ENCODE results near the gene C22orf39. TPM values are rescaled to one million over a fixed set of nuclear protein-coding genes. Genes with fewer than 3 reads are reported as not detected.
"Not testable (repeated sequence)": the region's sequence is repeated elsewhere in the genome, so short reads cannot be mapped to it uniquely, and the experiment has no call there.

C22orf39 gene
- total and polyA plus RNA-seq, 10 of the 15 experiments (the other 5 are each of a cell fraction or from before 2014, with no cell fraction given) = 6.7 to 47.0 (median 26.5) TPM

DNA sequence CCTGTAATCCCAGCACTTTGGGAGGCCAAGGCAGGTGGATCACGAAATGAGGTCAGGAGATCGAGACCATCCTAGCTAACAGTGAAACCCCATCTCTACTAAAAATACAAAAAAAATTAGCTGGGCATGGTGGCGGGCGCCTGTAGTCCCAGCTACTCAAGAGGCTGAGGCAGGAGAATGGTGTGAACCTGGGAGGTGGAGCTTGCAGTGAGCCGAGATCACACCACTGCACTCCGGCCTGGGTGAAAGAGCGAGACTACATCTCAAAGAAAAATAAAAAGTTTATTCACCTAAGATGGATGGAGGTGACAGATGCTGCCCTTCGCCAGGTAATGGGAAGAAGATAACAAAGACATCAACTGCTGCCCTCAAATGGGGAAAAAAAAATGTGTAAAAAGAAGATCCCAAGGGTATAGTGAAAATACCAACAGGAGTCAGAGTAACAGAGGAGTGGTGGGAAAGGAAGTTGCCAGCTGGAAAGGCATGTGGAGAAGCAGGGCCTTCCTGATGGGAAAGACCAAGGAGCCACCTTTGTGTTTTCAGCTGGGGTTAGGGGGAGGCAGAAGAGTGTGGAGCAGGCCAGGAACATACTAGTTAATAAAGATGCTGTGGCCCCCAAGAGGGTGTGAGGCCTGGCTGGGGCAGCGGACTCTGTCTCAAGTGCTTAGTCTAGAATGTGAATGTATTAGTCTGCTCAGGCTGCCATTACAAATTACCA, 10.9 kb downstream of the C22orf39 start:
- H3K9ac ChIP-seq (ENCODE audit: control insufficient read depth, insufficient read depth, low read length); H3K4me3 ChIP-seq; FAIRE-seq; H3K36me3 ChIP-seq (ENCODE audit: control insufficient read depth in 2 of 2, insufficient read depth in 2 of 2, low read length in 1 of 2); CTCF ChIA-PET; ATAC-seq; H2AFZ ChIP-seq (ENCODE audit: control insufficient read depth, low read depth, low read length); H3K4me2 ChIP-seq (ENCODE audit: control insufficient read depth, insufficient read depth); POLR2A ChIA-PET; H3K9me3 ChIP-seq (replicated peaks; ENCODE audit: control insufficient read depth, insufficient read depth, low read length); H3K27ac ChIP-seq (ENCODE audit: control insufficient read depth, insufficient read depth); DNase-seq (ENCODE audit: low read depth, low spot score); RAD21 ChIA-PET (ENCODE audit: unreplicated experiment); H4K20me1 ChIP-seq (ENCODE audit: control insufficient read depth, insufficient read depth); intact Hi-C loops (cut with micrococcal nuclease; ENCODE audit: unreplicated experiment); H3K4me1 ChIP-seq (ENCODE audit: control insufficient read depth, insufficient read depth, low read length); BruUV-seq (replicated peaks); H3K27me3 ChIP-seq (replicated peaks in 1 of 2; ENCODE audit: control insufficient read depth in 2 of 2, insufficient read depth in 2 of 2, low read length in 1 of 2): not testable (repeated sequence)
- H3K79me2 ChIP-seq (ENCODE audit: control insufficient read depth, insufficient read depth, low read length) = peaks cover 13% of the 10 kb centered on the region
- SMC1A ChIA-PET (ENCODE audit: uncharacterized antibody, unreplicated experiment) = interaction anchor here (1.0 kb wide), 1 partner anchor 8 kb away, joined by 4 read pairs; no protein-coding TSS in a partner anchor
- in situ Hi-C loops (cut with MboI) = loop anchor here (25.0 kb wide), 1 partner anchor 1799 kb away; the partner anchor contains the start of genes ATP6V1E1 and BCL2L13
- WGBS (ENCODE audit: insufficient coverage, insufficient replicate concordance, low lambda C conversion rate, missing lambda C conversion rate) = 95% methylated on average over 9 of the region's 9 CpGs

DNA sequence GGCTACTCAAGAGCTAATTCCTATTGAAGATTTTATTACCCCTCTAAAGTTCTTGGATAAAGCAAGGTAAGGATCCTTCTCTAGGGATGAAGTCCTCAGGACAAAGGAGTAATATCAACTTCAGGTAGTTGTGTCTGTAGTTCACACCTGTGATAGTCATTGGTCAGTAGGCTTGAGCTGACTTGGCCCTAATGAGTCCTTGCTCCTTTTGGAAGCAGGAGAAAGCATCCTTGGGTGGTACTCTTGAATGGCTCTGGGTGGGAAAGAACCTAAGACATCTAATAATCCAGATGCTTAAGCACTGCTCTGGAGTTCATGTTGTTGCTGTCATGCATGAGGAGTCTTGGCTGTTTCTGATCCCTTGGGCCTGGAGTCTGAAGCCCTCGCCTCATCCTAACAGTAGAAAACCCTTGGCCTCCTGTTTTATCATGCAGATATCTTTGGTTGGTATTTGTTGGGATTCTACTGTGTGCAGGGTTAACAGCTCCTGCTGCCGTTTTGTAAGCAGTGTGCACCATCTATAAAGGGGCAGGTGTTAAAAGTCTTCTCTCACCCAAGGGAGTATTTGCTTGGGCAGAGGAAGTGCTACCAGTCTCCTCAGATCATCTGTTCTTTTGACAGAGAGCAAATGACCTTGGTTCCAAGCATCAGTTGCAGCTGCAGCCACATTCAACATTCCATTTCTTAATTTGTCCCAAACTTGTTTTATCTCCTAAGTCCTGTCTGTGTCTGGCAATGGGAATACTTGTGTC, 12.5 kb downstream of the C22orf39 start:
- DNase-seq (ENCODE audit: low read depth, low spot score) (no peak), FAIRE-seq (no peak), ATAC-seq (no peak)
- in situ Hi-C loops (cut with MboI) = loop anchor here (25.0 kb wide), 1 partner anchor 1798 kb away; the partner anchor contains the start of genes ATP6V1E1 and BCL2L13
- WGBS (ENCODE audit: insufficient coverage, insufficient replicate concordance, low lambda C conversion rate, missing lambda C conversion rate) = 28% methylated on average over 2 of the region's 2 CpGs
- ChIA-PET SMC1A (ENCODE audit: uncharacterized antibody, unreplicated experiment) (interaction anchor here (0.6 to 2.3 kb wide), 2 partner anchors 10 to 26 kb away, joined by 3 to 18 read pairs; no protein-coding TSS in a partner anchor), RAD21 (ENCODE audit: unreplicated experiment) (interaction anchor here (1.2 kb wide), 1 partner anchor 256 kb away, joined by 3 read pairs; the partner anchor contains the start of gene SLC25A1), CTCF (interaction anchor here (1.1 to 1.5 kb wide), 3 partner anchors 12 to 290 kb away, joined by 3 to 9 read pairs (median 3); partner anchors contain the start of genes C22orf39 and ESS2), POLR2A (interaction anchor here (3.0 kb wide), 1 partner anchor 10 kb away, joined by 19 read pairs; no protein-coding TSS in a partner anchor)
- no peak overlapping the region for H3K4me3 ChIP-seq
- H3K79me2 ChIP-seq (ENCODE audit: control insufficient read depth, insufficient read depth, low read length) = peaks cover 28% of the 10 kb centered on the region
- H3K9me3 ChIP-seq (replicated peaks; ENCODE audit: control insufficient read depth, insufficient read depth, low read length) = no peaks in the 10 kb centered on the region
- peaks cover 2 to 7% of the 10 kb centered on the region in 2 experiments; a peak in 2 of 4 replicates for H3K36me3 ChIP-seq (ENCODE audit: control insufficient read depth in 2 of 2, insufficient read depth in 2 of 2, low read length in 1 of 2)
- H2AFZ ChIP-seq (ENCODE audit: control insufficient read depth, low read depth, low read length) = no peak overlapping the region
- no peaks in the 10 kb centered on the region for H3K4me1 ChIP-seq (ENCODE audit: control insufficient read depth, insufficient read depth, low read length)
- intact Hi-C loops (cut with micrococcal nuclease; ENCODE audit: unreplicated experiment) = loop anchor here (5.0 kb wide), 1 partner anchor 258 kb away; the partner anchor contains the start of gene SLC25A1
- no peak overlapping the region for H3K4me2 ChIP-seq (ENCODE audit: control insufficient read depth, insufficient read depth)
- BruUV-seq (replicated peaks) = no TSS peak
- H3K27ac ChIP-seq (ENCODE audit: control insufficient read depth, insufficient read depth) = no peak overlapping the region
- H3K27me3 ChIP-seq (replicated peaks in 1 of 2; ENCODE audit: control insufficient read depth in 2 of 2, insufficient read depth in 2 of 2, low read length in 1 of 2) = no peaks in the 10 kb centered on the region
- H4K20me1 ChIP-seq (ENCODE audit: control insufficient read depth, insufficient read depth) = no peaks in the 10 kb centered on the region
- no peak overlapping the region for H3K9ac ChIP-seq (ENCODE audit: control insufficient read depth, insufficient read depth, low read length)
- TF ChIP-seq, protein P1, sequence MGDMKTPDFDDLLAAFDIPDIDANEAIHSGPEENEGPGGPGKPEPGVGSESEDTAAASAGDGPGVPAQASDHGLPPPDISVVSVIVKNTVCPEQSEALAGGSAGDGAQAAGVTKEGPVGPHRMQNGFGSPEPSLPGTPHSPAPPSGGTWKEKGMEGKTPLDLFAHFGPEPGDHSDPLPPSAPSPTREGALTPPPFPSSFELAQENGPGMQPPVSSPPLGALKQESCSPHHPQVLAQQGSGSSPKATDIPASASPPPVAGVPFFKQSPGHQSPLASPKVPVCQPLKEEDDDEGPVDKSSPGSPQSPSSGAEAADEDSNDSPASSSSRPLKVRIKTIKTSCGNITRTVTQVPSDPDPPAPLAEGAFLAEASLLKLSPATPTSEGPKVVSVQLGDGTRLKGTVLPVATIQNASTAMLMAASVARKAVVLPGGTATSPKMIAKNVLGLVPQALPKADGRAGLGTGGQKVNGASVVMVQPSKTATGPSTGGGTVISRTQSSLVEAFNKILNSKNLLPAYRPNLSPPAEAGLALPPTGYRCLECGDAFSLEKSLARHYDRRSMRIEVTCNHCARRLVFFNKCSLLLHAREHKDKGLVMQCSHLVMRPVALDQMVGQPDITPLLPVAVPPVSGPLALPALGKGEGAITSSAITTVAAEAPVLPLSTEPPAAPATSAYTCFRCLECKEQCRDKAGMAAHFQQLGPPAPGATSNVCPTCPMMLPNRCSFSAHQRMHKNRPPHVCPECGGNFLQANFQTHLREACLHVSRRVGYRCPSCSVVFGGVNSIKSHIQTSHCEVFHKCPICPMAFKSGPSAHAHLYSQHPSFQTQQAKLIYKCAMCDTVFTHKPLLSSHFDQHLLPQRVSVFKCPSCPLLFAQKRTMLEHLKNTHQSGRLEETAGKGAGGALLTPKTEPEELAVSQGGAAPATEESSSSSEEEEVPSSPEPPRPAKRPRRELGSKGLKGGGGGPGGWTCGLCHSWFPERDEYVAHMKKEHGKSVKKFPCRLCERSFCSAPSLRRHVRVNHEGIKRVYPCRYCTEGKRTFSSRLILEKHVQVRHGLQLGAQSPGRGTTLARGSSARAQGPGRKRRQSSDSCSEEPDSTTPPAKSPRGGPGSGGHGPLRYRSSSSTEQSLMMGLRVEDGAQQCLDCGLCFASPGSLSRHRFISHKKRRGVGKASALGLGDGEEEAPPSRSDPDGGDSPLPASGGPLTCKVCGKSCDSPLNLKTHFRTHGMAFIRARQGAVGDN (IDR thresholded peaks at IDR 0.05) = no peak
- no peak for TF ChIP-seq RELA (IDR thresholded peaks at IDR 0.05; ENCODE audit: borderline replicate concordance, partially characterized antibody)
- TF ChIP-seq STAT3 (IDR thresholded peaks at IDR 0.05; ENCODE audit: low read depth, low read length) = no peak
- no peak for TF ChIP-seq ZNF384 (IDR thresholded peaks at IDR 0.05; ENCODE audit: borderline replicate concordance, low read depth, low read length)
- TF ChIP-seq KDM1A (IDR thresholded peaks at IDR 0.05; ENCODE audit: borderline replicate concordance) = no peak
- TF ChIP-seq ZNF24 (IDR thresholded peaks at IDR 0.05) = no peak
- TF ChIP-seq MYC (IDR thresholded peaks at IDR 0.05; ENCODE audit: insufficient read depth, insufficient read length, insufficient replicate concordance, low read length, severe bottlenecking) = no peak
- TF ChIP-seq RAD51 (IDR thresholded peaks at IDR 0.05) = no peak
- TF ChIP-seq BCL11A (IDR thresholded peaks at IDR 0.05; ENCODE audit: low read depth, low read length) = no peak
- no peak for TF ChIP-seq WRNIP1 (IDR thresholded peaks at IDR 0.05; ENCODE audit: borderline replicate concordance, low read depth, low read length)
- TF ChIP-seq FOS (IDR thresholded peaks at IDR 0.05; ENCODE audit: borderline replicate concordance, extremely low read depth, insufficient read length) = no peak
